ENCODE results near the gene SMG7. TPM values are rescaled to one million over a fixed set of nuclear protein-coding genes. Genes with fewer than 3 reads are reported as not detected.

The SMG7 gene
- total RNA-seq, 4 donors from 2014 or later: 33.7 to 42.8 (median 36.5) TPM

- no peak for TF ChIP-seq CTCF (IDR thresholded peaks at IDR 0.05; ENCODE audit: low read depth)
Observed at GRCh38 chr1:183533617-183534174, 61.4 kb downstream of the SMG7 start.

GRCh38 chr1:183537405-183537804 is 65.1 kb downstream of the SMG7 start:
- TF ChIP-seq CTCF (IDR thresholded peaks at IDR 0.05; ENCODE audit: low read depth): no peak

DNA sequence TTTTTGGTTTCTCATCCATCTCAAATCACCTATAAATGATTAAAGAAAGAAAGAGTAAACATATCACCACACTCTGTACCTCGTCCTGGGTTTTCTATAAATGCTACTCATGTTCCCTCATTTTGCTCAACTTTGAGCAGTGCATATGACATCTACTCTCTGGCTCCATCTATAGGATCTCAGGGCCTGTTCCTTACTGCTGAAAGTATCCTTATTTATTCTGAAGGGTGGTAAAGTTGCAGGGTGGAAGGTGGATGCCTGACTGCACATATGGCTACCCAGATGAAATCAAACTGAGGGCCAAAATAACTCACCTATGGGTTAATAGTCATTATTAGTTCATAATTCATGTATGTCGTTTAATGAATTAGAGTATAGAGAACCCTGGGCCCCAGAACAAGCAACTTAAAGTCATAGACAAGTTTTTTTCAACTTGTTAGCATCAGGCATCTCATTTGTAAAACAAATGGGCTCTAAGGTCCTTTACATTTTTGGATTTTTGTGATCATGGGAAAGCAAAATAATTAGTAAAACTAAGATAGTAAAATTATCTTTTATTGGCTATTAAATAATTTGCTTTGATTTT is 71.4 kb downstream of the SMG7 start:
- TF ChIP-seq CTCF (IDR thresholded peaks at IDR 0.05; ENCODE audit: low read depth): no peak

GRCh38 chr1:183544598-183545297 is 72.4 kb downstream of the SMG7 start:
- TF ChIP-seq CTCF (IDR thresholded peaks at IDR 0.05; ENCODE audit: low read depth): no peak

DNA sequence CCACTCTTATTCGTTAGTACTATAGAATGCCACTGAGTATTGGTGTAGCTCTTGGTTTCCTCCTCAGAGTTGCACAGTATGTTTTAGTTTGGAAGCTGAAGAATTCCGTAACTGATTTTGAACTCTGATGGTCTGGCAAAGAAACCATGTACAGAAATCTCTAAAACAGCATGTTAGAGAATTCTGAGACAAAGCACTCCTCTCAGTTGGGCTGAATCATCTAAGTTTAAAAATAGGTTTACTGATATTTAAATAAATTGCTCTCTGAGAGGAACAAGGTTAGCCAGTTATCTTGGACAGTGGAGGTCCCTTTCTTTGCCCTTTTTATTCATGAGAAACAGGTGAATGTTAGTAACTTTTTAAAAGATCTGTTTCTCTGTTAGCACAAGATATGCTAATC is 74.1 kb downstream of the SMG7 start:
- no peak for TF ChIP-seq CTCF (IDR thresholded peaks at IDR 0.05; ENCODE audit: low read depth)

DNA sequence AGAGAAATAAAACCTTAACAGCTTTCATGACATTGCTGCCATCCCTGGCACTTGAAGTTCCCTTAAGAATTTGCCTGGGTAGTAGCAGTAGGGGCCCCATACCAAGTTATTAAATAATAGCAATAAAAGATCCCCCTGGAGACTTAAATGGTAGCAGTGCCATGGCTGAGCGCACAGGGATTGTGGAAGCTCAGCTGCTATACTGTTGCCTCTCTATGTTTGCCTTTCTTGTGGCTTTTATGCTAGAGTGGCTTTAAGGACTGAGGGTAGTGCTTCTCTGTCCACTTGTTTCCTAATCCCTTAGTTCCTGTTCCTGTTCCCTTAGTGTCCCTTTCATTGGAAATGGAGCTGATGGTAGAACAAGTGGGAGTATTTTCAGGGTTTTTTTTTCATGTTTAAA is 75.8 kb downstream of the SMG7 start:
- no peak for TF ChIP-seq CTCF (IDR thresholded peaks at IDR 0.05; ENCODE audit: low read depth)

- no peak for TF ChIP-seq CTCF (IDR thresholded peaks at IDR 0.05; ENCODE audit: low read depth)
Observed at GRCh38 chr1:183550915-183551314, 78.6 kb downstream of the SMG7 start.

Data from subcutaneous adipose tissue (tissue), 4 donors.